ENCODE data around the gene U2AF2. TPM values are rescaled to one million over a fixed set of nuclear protein-coding genes. Genes with fewer than 3 reads are reported as not detected.

The U2AF2 gene
- total and polyA plus RNA-seq, 2 of the 4 experiments (the other 2 are of a cell fraction): 120 to 260 TPM

DNA sequence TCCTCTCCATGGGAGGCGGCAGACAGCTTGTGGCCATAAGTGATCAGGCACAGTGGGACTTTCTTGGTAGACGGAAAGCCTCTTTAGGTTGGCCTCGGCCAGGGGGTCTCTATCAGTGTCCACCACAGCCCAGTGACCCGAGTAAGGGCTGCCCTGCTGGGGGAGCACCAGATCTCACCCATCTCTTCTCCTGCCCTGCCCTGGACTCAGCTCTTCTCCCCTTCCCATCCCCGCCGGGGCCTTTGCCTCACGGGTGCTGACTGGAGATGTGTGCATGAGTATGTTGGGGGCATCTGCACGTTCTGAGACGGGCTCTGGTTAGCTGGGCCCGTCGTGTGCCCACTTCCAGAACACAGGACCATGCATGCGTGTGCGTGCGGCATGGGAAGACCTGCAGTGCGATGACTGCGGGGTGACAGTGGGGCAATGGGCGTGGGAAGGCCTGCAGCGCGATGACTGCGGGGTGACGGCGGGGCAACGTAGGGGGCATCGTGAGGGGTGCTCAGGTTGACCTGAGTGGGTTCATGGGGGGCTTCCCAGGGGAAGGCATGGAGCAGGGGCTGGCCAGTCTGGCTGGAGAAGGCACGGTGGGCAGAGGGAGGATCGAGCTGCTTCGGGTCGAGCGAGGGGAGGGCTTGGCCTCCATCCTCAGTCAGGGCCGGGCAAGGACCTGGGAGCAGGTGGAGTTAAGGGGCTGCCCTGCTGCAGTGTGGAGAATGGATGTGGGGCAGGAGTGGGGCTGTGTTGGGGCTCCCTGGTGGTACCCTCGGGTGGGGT is 36.1 kb downstream of the U2AF2 start:
- ATAC-seq (ENCODE audit: low read depth): no peak
- Histone ChIP-seq H3K9me3 (ENCODE audit: control insufficient read depth, insufficient read depth, low read length) (no peaks in the 10 kb centered on the region), H2AFZ (replicated peaks; ENCODE audit: low read length, poor library complexity) (no peak overlapping the region), H3K4ac (ENCODE audit: low read depth, low read length) (no peak overlapping the region), H2BK15ac (ENCODE audit: low read depth, low read length) (no peak overlapping the region), H2AK9ac (replicated peaks; ENCODE audit: low read depth, low read length, poor library complexity) (no peak overlapping the region), H3K23ac (ENCODE audit: low read depth, low read length) (no peak overlapping the region), H4K91ac (ENCODE audit: insufficient read depth, low read depth, low read length) (no peak overlapping the region), H2AK5ac (ENCODE audit: low read depth, low read length) (no peak overlapping the region), H2BK120ac (ENCODE audit: low read depth, low read length) (no peak overlapping the region), H3K9ac (ENCODE audit: low read depth, low read length) (no peak overlapping the region), H3K27me3 (ENCODE audit: control insufficient read depth, insufficient read depth, low read length) (no peaks in the 10 kb centered on the region), H3K18ac (ENCODE audit: low read depth, low read length) (no peak overlapping the region), H4K8ac (ENCODE audit: low read depth in 2 of 2, low read length in 2 of 2) (no peak overlapping the region), H4K5ac (ENCODE audit: low read depth, low read length) (no peak overlapping the region), H4K20me1 (ENCODE audit: insufficient read depth, low read length) (peaks cover 25% of the 10 kb centered on the region), H3K9me1 (ENCODE audit: insufficient read depth, low read length) (no peaks in the 10 kb centered on the region), H3K36me3 (ENCODE audit: control insufficient read depth, insufficient read depth, low read length) (peaks cover 69% of the 10 kb centered on the region), H2BK20ac (ENCODE audit: low read depth, low read length) (no peak overlapping the region), H3K4me1 (ENCODE audit: control insufficient read depth, insufficient read depth, low read length) (no peaks in the 10 kb centered on the region), H3K27ac (ENCODE audit: insufficient read depth, low read length) (no peak overlapping the region), H2BK5ac (ENCODE audit: low read depth, low read length, poor library complexity, severe bottlenecking) (no peak overlapping the region), H3K4me3 (ENCODE audit: insufficient read depth, low read depth, low read length) (no peak overlapping the region), H3K56ac (ENCODE audit: extremely low read depth, insufficient read depth, low read length) (no peak overlapping the region), H3K4me2 (ENCODE audit: low read depth, low read length) (no peak overlapping the region), H3K79me1 (ENCODE audit: low read depth in 1 of 2, low read length in 2 of 2) (peaks cover 6 to 21% of the 10 kb centered on the region in 2 experiments; a peak in 3 of 4 replicates), H3K14ac (replicated peaks; ENCODE audit: low read depth, low read length) (no peak overlapping the region)
- BruUV-seq (replicated peaks): no TSS peak
- dilution Hi-C loops (cut with HindIII; ENCODE audit: low sequenced_read_pairs, unreplicated experiment): no loop called here
- POLR2A ChIA-PET (ENCODE audit: unreplicated experiment): no interaction called here
- CTCF ChIA-PET: no interaction called here
- TF ChIP-seq, protein P1, sequence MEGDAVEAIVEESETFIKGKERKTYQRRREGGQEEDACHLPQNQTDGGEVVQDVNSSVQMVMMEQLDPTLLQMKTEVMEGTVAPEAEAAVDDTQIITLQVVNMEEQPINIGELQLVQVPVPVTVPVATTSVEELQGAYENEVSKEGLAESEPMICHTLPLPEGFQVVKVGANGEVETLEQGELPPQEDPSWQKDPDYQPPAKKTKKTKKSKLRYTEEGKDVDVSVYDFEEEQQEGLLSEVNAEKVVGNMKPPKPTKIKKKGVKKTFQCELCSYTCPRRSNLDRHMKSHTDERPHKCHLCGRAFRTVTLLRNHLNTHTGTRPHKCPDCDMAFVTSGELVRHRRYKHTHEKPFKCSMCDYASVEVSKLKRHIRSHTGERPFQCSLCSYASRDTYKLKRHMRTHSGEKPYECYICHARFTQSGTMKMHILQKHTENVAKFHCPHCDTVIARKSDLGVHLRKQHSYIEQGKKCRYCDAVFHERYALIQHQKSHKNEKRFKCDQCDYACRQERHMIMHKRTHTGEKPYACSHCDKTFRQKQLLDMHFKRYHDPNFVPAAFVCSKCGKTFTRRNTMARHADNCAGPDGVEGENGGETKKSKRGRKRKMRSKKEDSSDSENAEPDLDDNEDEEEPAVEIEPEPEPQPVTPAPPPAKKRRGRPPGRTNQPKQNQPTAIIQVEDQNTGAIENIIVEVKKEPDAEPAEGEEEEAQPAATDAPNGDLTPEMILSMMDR (conservative IDR thresholded peaks at IDR 0.05; ENCODE audit: low read depth, low read length): no peak
- no peak for TF ChIP-seq POLR2A (IDR thresholded peaks at IDR 0.05; ENCODE audit: low read depth, low read length)
- 100% methylated on average over 10 of the region's 31 CpGs; no CpG with 5 or more reads in 1 of the 2 experiments for WGBS, 2 experiments (ENCODE audit: extremely low coverage in 2 of 2, insufficient read length in 1 of 2)
- intact Hi-C loops (cut with micrococcal nuclease): no loop called here
- in situ Hi-C loops (cut with MboI; ENCODE audit: low sequenced_read_pairs): loop anchor here (25.0 kb wide), 1 partner anchor 446 kb away; the partner anchor contains the start of gene ZNF444
- DNase-seq: no peak
